ENCODE measurements around the gene RNF220. TPM values are rescaled to one million over a fixed set of nuclear protein-coding genes. Genes with fewer than 3 reads are reported as not detected.

Gene RNF220
- total RNA-seq, 1 donor from 2014 or later: 62.6 TPM

DNA sequence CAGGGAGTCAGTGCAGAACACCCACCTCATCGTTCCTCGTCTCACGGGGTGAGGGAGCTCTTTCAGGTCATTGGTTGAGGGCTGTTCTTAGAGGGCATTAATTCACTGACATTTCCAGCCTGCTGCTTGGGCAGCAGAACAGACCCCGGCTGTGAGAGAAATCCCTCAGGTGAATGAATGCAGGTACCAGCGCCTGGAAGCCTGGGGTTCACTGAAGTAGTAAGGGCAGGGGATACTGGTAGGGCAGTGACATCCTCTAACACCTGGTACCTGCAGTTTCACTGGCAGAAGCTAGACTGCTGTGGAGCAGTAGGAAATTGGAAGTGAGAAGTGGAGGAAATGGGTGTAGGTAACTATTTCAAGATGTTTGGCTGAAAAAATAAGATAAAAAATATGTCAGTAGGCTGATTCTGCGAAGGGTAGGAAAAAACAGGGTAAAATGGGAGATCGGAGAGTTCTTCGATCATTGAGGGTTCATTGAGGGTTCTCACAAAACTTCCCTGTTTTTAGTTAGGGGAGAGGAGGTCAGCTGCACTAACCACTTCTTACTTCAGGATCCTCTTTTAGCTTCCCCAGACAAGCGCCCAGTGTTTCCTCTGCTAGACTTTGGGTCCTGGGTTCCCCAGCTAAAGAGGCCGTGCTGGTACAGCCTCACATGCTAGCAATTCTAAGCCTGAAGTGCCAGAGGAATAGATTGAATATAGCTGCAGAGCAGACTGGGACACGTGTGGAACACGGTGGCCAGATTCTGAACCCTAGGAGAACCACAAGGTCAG, 55.2 kb downstream of the RNF220 start:
- H3K4me1 ChIP-seq: no peaks in the 10 kb centered on the region
- no peaks in the 10 kb centered on the region for H3K36me3 ChIP-seq
- TF ChIP-seq, protein P1, sequence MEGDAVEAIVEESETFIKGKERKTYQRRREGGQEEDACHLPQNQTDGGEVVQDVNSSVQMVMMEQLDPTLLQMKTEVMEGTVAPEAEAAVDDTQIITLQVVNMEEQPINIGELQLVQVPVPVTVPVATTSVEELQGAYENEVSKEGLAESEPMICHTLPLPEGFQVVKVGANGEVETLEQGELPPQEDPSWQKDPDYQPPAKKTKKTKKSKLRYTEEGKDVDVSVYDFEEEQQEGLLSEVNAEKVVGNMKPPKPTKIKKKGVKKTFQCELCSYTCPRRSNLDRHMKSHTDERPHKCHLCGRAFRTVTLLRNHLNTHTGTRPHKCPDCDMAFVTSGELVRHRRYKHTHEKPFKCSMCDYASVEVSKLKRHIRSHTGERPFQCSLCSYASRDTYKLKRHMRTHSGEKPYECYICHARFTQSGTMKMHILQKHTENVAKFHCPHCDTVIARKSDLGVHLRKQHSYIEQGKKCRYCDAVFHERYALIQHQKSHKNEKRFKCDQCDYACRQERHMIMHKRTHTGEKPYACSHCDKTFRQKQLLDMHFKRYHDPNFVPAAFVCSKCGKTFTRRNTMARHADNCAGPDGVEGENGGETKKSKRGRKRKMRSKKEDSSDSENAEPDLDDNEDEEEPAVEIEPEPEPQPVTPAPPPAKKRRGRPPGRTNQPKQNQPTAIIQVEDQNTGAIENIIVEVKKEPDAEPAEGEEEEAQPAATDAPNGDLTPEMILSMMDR (IDR thresholded peaks at IDR 0.05; ENCODE audit: borderline replicate concordance): no peak
- H3K9me3 ChIP-seq (replicated peaks): peaks cover 10% of the 10 kb centered on the region
- DNase-seq: no peak
- no peak overlapping the region for H3K4me3 ChIP-seq
- intact Hi-C loops (cut with micrococcal nuclease): no loop called here
- peaks cover 6% of the 10 kb centered on the region for H3K27me3 ChIP-seq (ENCODE audit: low read depth)
- no peak overlapping the region for H3K27ac ChIP-seq (replicated peaks)

DNA sequence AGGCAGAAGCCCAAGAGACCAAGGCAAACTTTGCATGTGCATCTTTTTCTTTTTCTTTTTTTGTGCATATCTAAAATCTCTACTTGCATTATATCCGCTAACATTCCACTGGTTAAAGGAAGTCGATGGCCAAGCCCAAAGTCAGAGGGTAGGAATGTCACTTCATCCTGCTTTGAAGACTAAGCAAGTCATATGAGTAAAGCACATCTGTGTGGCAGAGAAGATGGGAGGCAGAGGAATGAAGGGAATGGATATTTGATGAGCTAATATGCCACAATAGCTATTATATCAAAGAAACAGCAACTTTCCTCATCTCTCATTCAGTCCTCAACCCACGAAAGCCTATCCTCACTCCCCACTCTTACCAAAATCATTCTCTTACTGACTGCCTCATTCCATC, 59.3 kb downstream of the RNF220 start:
- TF ChIP-seq, protein P1 (IDR thresholded peaks at IDR 0.05; ENCODE audit: borderline replicate concordance): no peak
- Histone ChIP-seq H3K4me3 (no peak overlapping the region), H3K9me3 (replicated peaks) (peaks cover 16% of the 10 kb centered on the region), H3K36me3 (no peaks in the 10 kb centered on the region), H3K27me3 (ENCODE audit: low read depth) (peaks cover 2% of the 10 kb centered on the region), H3K27ac (replicated peaks) (no peak overlapping the region), H3K4me1 (no peaks in the 10 kb centered on the region)
- no peak for DNase-seq
- intact Hi-C loops (cut with micrococcal nuclease): no loop called here

DNA sequence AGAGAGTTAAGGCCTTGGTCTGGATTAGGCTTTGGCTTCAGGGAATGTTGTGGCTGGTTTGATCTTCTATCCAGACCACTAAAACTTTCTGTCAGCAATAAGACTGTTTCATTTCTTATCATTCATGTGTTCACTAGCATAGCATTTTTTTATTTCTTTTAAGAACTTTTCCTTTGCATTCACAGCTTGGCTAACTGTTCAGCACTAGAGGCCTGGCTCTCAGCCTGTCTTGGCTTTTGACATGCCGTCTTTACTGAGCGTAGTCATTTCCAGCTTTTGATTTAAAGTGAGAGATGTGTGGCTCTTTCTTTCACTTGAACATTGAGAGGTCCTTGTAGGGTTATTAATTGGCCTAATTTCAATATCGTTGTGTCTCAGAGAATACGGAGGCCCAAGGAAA, 62.5 kb downstream of the RNF220 start:
- H3K9me3 ChIP-seq (replicated peaks): peaks cover 22% of the 10 kb centered on the region
- H3K36me3 ChIP-seq: no peaks in the 10 kb centered on the region
- intact Hi-C loops (cut with micrococcal nuclease): no loop called here
- H3K27ac ChIP-seq (replicated peaks): no peak overlapping the region
- DNase-seq: no peak
- no peak overlapping the region for H3K4me3 ChIP-seq
- H3K4me1 ChIP-seq: peaks cover 3% of the 10 kb centered on the region
- no peaks in the 10 kb centered on the region for H3K27me3 ChIP-seq (ENCODE audit: low read depth)
- TF ChIP-seq, protein P1 (IDR thresholded peaks at IDR 0.05; ENCODE audit: borderline replicate concordance): no peak

DNA sequence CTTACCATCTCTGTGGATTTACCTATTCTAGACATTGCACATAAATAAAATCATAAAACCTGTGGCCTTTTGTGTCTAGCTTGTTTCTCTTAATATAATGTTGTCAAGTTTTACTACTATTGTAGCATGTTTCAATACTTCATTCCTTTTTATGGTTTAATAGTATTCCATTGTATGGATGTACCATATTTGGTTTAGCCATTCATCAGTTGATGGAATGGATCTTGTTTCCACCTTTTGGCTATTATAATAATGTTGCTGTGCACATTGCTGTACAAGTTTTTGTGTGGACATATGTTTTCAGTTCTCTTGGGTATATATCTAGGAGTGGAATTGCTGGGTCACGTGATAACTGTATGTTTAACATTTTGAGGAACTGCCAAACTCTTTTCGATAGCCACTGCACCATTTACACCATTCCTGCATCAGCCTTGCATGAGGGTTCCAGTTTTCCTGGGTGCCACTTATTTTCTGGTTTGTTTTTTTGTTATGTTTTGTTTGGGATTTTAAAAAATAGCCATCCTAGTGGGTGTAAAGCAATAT, 66.9 kb downstream of the RNF220 start:
- TF ChIP-seq, protein P1 (IDR thresholded peaks at IDR 0.05; ENCODE audit: borderline replicate concordance): no peak
- DNase-seq: no peak
- intact Hi-C loops (cut with micrococcal nuclease): no loop called here

DNA sequence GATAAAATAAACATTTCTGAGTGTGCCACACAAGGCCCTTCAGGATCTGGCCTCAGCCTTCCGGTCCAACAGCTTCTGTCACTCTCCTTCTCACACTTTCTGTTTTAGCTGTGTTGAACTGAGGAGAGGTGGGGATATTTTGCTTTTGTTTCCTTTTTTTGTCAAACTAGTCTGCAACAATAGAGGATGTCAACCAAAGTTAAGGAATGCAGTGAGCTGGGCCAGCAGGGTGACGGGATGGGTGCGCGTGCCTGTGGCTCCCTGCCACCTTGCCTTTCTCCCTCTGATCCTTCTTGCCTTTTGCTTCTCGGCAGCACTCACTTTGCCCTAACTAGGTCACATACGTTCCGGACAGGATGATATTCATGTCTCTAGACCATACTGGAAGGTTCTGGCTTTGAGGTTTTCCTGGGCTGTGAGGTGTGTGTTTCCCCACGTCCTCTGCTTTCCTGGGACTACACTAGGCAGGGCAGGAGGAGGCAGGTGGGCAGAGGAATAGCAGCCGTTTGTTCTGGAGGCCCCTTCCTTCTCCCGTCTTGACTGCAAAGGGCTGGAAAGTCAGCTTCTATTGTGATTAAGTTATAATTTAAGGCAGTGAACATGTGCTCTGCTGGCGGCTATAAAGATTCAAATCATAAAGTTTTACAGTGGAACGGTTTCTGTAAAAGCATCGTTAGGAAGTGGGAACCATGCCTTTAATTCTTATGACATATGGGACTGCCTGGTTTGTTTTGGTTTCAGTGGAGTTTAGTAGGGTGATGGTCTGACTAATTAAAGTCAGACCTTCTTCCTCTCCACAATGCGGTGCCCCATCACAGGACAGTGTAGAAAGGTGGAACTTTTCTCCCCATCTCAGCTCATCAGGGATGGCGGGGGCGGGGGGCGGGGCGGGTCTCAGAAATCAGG, 67.8 kb downstream of the RNF220 start:
- intact Hi-C loops (cut with micrococcal nuclease): no loop called here
- no peaks in the 10 kb centered on the region for H3K27me3 ChIP-seq (ENCODE audit: low read depth)
- TF ChIP-seq, protein P1 (IDR thresholded peaks at IDR 0.05; ENCODE audit: borderline replicate concordance): no peak
- H3K36me3 ChIP-seq: no peaks in the 10 kb centered on the region
- no peak for DNase-seq
- no peak overlapping the region for H3K27ac ChIP-seq (replicated peaks)
- H3K9me3 ChIP-seq (replicated peaks): peaks cover 6% of the 10 kb centered on the region
- no peak overlapping the region for H3K4me3 ChIP-seq
- H3K4me1 ChIP-seq: peaks cover 7% of the 10 kb centered on the region

More for the DNA sequence above, 66.9 kb downstream of the RNF220 start:
- no peak overlapping the region for H3K27ac ChIP-seq (replicated peaks)
- H3K27me3 ChIP-seq (ENCODE audit: low read depth): no peaks in the 10 kb centered on the region
- peaks cover 7% of the 10 kb centered on the region for H3K4me1 ChIP-seq
- H3K4me3 ChIP-seq: no peak overlapping the region
- no peaks in the 10 kb centered on the region for H3K36me3 ChIP-seq
- peaks cover 6% of the 10 kb centered on the region for H3K9me3 ChIP-seq (replicated peaks)

All from left ventricle myocardium inferior (tissue), 1 donor.